ENCODE data around the gene ZIK1. TPM values are rescaled to one million over a fixed set of nuclear protein-coding genes. Genes with fewer than 3 reads are reported as not detected.

ZIK1 gene
- total and polyA plus RNA-seq, 2 donors (not counting 1 experiment from before 2014, with no cell fraction given) = 5.3 to 21.8 TPM

DNA sequence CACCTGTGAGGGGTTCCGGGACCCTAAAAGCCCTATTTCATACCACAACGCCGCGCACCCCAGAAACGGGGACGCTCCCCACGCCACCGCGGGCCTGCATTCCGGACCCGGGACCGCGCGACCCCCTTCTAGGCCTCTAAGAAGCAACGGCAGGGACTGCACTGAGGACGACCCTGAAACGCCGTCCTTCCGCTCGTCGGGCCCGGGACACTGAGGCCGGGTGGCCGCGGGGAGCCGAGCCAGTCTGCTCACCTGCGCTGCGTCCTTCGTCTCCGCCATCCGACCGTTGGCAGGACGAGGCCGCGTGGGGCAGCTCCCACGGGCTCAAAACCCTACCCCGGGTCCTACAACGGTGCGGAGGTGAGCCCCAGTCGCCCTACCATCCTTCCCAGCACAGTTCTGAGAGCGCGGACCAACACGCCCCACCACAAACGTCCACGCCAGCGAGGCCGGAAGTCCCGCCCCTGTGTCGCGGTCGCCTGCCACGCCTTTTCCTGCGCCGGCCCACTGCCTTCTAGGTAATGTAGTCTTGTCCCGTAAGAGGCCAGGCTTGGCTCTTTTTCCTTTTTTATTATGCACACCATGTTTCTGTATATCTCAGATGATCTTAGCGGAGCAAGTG lies 24.4 kb upstream of the ZIK1 start, which contains the start of gene ZNF550:
TSS of gene ZNF550 (minus strand) at position 460 of the 622 bp plus-strand sequence. CDS start at position 279, 181 bp downstream.
- Histone ChIP-seq H3K4me1 (ENCODE audit: control insufficient read depth in 2 of 2, insufficient read depth in 2 of 2, low read length in 2 of 2) (peaks cover 19 to 21% of the 10 kb centered on the region in 2 donors), H3K27ac (ENCODE audit: low read length in 2 of 2) (peak within 1 kb of the TSS; percentile 28 to 69), H3K36me3 (replicated peaks in 1 of 2; ENCODE audit: control extremely low read depth in 1 of 2, control insufficient read depth in 1 of 2, extremely low read depth in 1 of 2, insufficient read depth in 2 of 2, low read length in 1 of 2) (peaks cover 3 to 11% of the 10 kb centered on the region in 2 experiments), H3K4me2 (replicated peaks; ENCODE audit: low read depth, low read length, poor library complexity, severe bottlenecking) (peak within 1 kb of the TSS; percentile 92), H3K27me3 (replicated peaks in 1 of 4; ENCODE audit: control extremely low read depth in 1 of 4, control insufficient read depth in 3 of 4, insufficient read depth in 4 of 4, low read length in 3 of 4) (peaks cover 0 to 4% (median 2%) of the 10 kb centered on the region in 4 experiments), H3K79me2 (ENCODE audit: control insufficient read depth, insufficient read depth, low read length) (peaks cover 36% of the 10 kb centered on the region), H2AFZ (ENCODE audit: insufficient read depth, low read depth, low read length, poor library complexity, severe bottlenecking) (peak within 1 kb of the TSS; percentile 99), H4K20me1 (ENCODE audit: control insufficient read depth, insufficient read depth, low read length, poor library complexity, severe bottlenecking) (peaks cover 5% of the 10 kb centered on the region), H3K9ac (ENCODE audit: low read length) (peak within 1 kb of the TSS; percentile 94), H3K9me3 (ENCODE audit: control extremely low read depth in 1 of 3, control insufficient read depth in 2 of 3, insufficient read depth in 1 of 3, low read length in 2 of 3) (peaks cover 11 to 24% (median 21%) of the 10 kb centered on the region in 3 donors), H3K4me3 (ENCODE audit: control extremely low read depth in 1 of 5, extremely low read depth in 1 of 5, insufficient read depth in 1 of 5, low read depth in 2 of 5, low read length in 4 of 5) (peak within 1 kb of the TSS; percentile 64 to 98 (median 92))
- intact Hi-C loops (cut with micrococcal nuclease) = loop anchor here (1.0 to 2.0 kb wide), 4 partner anchors 20 to 73 kb away; partner anchors contain the start of genes ZNF211, ZNF419 and ZNF549
- Mint-ChIP-seq H3K4me3 (peak within 1 kb of the TSS; percentile 94), H3K27me3 (peaks cover 13% of the 10 kb centered on the region), H3K4me1 (peaks cover 30% of the 10 kb centered on the region), H3K27ac (peak within 1 kb of the TSS; percentile 86), H3K9me3 (ENCODE audit: insufficient read depth) (peaks cover 7% of the 10 kb centered on the region)
- ChIA-PET POLR2A (interaction anchor here (0.6 kb wide), 1 partner anchor 535 kb away, joined by 4 read pairs; no protein-coding TSS in a partner anchor), CTCF (interaction anchor here (1.0 kb wide), 1 partner anchor 18 kb away, joined by 4 read pairs; no protein-coding TSS in a partner anchor)
- peak; percentile 87 for DNase-seq
- under 1% methylated on average over 55 of the region's 56 CpGs for WGBS (ENCODE audit: insufficient coverage)
- peak; percentile 99 for ATAC-seq (ENCODE audit: low read depth)
- no peak for TF ChIP-seq EZH2 (IDR thresholded peaks at IDR 0.05; ENCODE audit: borderline replicate concordance, insufficient read depth, low read depth, low read length, poor library complexity, severe bottlenecking)
- TF ChIP-seq, protein P1, sequence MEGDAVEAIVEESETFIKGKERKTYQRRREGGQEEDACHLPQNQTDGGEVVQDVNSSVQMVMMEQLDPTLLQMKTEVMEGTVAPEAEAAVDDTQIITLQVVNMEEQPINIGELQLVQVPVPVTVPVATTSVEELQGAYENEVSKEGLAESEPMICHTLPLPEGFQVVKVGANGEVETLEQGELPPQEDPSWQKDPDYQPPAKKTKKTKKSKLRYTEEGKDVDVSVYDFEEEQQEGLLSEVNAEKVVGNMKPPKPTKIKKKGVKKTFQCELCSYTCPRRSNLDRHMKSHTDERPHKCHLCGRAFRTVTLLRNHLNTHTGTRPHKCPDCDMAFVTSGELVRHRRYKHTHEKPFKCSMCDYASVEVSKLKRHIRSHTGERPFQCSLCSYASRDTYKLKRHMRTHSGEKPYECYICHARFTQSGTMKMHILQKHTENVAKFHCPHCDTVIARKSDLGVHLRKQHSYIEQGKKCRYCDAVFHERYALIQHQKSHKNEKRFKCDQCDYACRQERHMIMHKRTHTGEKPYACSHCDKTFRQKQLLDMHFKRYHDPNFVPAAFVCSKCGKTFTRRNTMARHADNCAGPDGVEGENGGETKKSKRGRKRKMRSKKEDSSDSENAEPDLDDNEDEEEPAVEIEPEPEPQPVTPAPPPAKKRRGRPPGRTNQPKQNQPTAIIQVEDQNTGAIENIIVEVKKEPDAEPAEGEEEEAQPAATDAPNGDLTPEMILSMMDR (IDR thresholded peaks at IDR 0.05) = no peak

GRCh38 chr19:57560049-57560491 lies 23.9 kb upstream of the ZIK1 start:
- Histone ChIP-seq H3K9ac (ENCODE audit: low read length) (peak overlapping the region; percentile 94), H3K9me3 (ENCODE audit: control extremely low read depth in 1 of 3, control insufficient read depth in 2 of 3, insufficient read depth in 1 of 3, low read length in 2 of 3) (peaks cover 11 to 29% (median 23%) of the 10 kb centered on the region in 3 donors), H4K20me1 (ENCODE audit: control insufficient read depth, insufficient read depth, low read length, poor library complexity, severe bottlenecking) (peaks cover 5% of the 10 kb centered on the region), H3K79me2 (ENCODE audit: control insufficient read depth, insufficient read depth, low read length) (peaks cover 36% of the 10 kb centered on the region), H3K4me1 (ENCODE audit: control insufficient read depth in 2 of 2, insufficient read depth in 2 of 2, low read length in 2 of 2) (peaks cover 19 to 21% of the 10 kb centered on the region in 2 donors), H3K4me3 (ENCODE audit: control extremely low read depth in 1 of 5, extremely low read depth in 1 of 5, insufficient read depth in 1 of 5, low read depth in 2 of 5, low read length in 4 of 5) (peak overlapping the region; percentile 64 to 98 (median 92)), H3K4me2 (replicated peaks; ENCODE audit: low read depth, low read length, poor library complexity, severe bottlenecking) (peak overlapping the region; percentile 92), H2AFZ (ENCODE audit: insufficient read depth, low read depth, low read length, poor library complexity, severe bottlenecking) (peak overlapping the region; percentile 99), H3K36me3 (replicated peaks in 1 of 2; ENCODE audit: control extremely low read depth in 1 of 2, control insufficient read depth in 1 of 2, extremely low read depth in 1 of 2, insufficient read depth in 2 of 2, low read length in 1 of 2) (peaks cover 0 to 8% of the 10 kb centered on the region in 2 experiments), H3K27me3 (replicated peaks in 1 of 4; ENCODE audit: control extremely low read depth in 1 of 4, control insufficient read depth in 3 of 4, insufficient read depth in 4 of 4, low read length in 3 of 4) (peaks cover 0 to 4% (median 2%) of the 10 kb centered on the region in 4 experiments), H3K27ac (ENCODE audit: low read length in 2 of 2) (peak overlapping the region; percentile 28 to 69)
- DNase-seq (no peak), ATAC-seq (ENCODE audit: low read depth) (peak; percentile 7)
- intact Hi-C loops (cut with micrococcal nuclease) = no loop called here
- Mint-ChIP-seq H3K9me3 (ENCODE audit: insufficient read depth) (peaks cover 8% of the 10 kb centered on the region), H3K4me3 (peak overlapping the region; percentile 94), H3K27ac (peak overlapping the region; percentile 86), H3K4me1 (peaks cover 30% of the 10 kb centered on the region), H3K27me3 (peaks cover 13% of the 10 kb centered on the region)
- 44% methylated on average over 22 of the region's 23 CpGs for WGBS (ENCODE audit: insufficient coverage)
- TF ChIP-seq, protein P1 (IDR thresholded peaks at IDR 0.05) = no peak
- TF ChIP-seq EZH2 (IDR thresholded peaks at IDR 0.05; ENCODE audit: borderline replicate concordance, insufficient read depth, low read depth, low read length, poor library complexity, severe bottlenecking) = no peak
- ChIA-PET CTCF (interaction anchor here (1.0 kb wide), 1 partner anchor 17 kb away, joined by 4 read pairs; no protein-coding TSS in a partner anchor), POLR2A (no interaction called here)

All from B cell (primary cell).